Epithelial cell of esophagus (primary cell): ENCODE results near the gene ANKS1B.
"Not testable (repeated sequence)": the region's sequence is repeated elsewhere in the genome, so short reads cannot be mapped to it uniquely, and the experiment has no call there.

Source experiments
- DNase-seq: peaks from one replicate; pipeline ENCODE4 v3.0.0; 2010; ENCODE audit warnings: low read depth
- H3K4me3 ChIP-seq: 2 replicates; pipeline ENCODE4 v1.5.1; 2011; ENCODE audit warnings: mild to moderate bottlenecking, low read length, control low read depth
- TF ChIP-seq, protein P1 (sequence below): IDR thresholded peaks from 2 replicates; pipeline ENCODE4 v1.5.1; 2011; ENCODE audit warnings: low read depth, mild to moderate bottlenecking, low read length, control low read depth, inconsistent platforms; ENCODE audit not compliant: insufficient read depth; ENCODE audit errors: missing control alignments

Gene ANKS1B

DNA sequence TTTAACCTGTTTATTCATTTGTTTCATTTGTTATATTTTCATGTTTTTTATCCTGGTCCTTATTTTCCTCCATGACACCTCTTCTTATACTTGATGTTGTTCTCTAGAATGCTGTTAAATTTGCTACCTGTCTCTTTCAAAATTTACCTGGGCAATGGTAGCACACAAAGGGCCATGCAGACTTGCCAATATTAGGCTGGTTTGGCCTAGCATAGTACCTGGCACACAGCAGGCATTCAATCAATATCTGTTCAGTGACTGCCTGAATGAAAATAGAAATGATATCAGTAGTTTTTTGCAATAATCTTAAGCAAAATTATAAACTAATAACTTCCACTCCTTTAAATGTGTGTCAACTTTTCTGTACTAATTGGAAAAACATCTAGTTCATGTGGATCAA, 1014.5 kb downstream of the ANKS1B start:
- TF ChIP-seq, protein P1, sequence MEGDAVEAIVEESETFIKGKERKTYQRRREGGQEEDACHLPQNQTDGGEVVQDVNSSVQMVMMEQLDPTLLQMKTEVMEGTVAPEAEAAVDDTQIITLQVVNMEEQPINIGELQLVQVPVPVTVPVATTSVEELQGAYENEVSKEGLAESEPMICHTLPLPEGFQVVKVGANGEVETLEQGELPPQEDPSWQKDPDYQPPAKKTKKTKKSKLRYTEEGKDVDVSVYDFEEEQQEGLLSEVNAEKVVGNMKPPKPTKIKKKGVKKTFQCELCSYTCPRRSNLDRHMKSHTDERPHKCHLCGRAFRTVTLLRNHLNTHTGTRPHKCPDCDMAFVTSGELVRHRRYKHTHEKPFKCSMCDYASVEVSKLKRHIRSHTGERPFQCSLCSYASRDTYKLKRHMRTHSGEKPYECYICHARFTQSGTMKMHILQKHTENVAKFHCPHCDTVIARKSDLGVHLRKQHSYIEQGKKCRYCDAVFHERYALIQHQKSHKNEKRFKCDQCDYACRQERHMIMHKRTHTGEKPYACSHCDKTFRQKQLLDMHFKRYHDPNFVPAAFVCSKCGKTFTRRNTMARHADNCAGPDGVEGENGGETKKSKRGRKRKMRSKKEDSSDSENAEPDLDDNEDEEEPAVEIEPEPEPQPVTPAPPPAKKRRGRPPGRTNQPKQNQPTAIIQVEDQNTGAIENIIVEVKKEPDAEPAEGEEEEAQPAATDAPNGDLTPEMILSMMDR, result no peak
- DNase-seq, result no peak
- no peak overlapping the region for H3K4me3 ChIP-seq

DNA sequence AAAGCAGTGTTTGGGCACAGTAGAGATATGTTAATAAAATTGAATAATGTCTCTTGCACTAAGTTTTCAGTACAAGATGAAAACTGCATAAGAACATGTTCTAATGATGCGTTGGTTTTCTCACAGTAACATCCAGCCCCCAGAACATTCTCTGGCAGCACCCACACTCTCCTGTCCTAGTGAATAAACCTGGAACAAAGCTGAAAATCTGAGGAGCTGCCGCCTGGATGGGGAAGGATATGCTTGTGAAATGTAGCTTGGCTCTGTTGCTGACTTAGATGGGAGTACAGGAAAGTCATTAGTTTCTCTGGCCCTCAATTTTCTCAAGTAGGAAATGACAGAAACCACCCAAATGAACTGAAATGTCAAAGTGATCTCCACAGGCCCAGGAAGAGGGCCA, 1015.8 kb downstream of the ANKS1B start:
- TF ChIP-seq, protein P1, result no peak
- DNase-seq, result no peak
- no peak overlapping the region for H3K4me3 ChIP-seq

DNA sequence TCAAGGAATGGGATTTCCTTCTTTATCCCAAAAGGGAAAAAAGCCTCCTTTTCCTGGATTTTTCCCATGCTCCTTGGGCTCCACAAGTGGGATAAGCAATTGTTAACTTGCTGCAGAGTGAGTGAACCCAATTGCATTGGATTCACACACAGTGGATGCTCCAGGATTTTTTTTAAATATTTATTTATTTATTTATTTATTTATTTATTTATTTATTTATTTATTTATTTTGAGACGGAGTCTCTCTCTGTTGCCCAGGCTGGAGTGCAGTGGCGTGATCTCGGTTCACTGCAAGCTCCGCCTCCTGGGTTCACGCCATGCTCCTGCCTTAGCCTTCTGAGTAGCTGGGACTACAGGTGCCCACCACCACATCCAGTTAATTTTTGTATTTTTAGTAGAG, 1027.6 kb downstream of the ANKS1B start:
- H3K4me3 ChIP-seq, DNase-seq: not testable (repeated sequence)

DNA sequence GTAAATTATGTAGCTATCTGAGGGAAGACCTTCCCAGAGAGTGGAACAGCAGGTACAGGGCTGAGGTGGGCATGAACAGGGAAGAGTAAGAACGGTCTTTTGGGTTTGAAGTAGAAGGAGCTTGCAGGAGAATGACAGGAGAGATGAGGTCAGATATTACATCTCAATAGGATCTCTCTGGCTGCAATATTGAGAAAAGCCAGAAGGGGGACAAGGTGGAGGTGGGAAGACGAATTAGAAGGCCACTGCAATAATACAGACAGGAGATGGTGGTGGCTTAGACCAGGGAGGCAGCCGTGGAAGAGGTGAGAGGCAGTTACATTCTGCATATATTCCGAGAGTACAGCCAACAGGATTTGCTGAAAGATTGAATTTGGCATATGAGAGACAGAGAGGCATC, 1029.5 kb downstream of the ANKS1B start:
- DNase-seq, result peak; percentile 49
- TF ChIP-seq, protein P1, result peak; percentile 47
- H3K4me3 ChIP-seq, result no peak overlapping the region

DNA sequence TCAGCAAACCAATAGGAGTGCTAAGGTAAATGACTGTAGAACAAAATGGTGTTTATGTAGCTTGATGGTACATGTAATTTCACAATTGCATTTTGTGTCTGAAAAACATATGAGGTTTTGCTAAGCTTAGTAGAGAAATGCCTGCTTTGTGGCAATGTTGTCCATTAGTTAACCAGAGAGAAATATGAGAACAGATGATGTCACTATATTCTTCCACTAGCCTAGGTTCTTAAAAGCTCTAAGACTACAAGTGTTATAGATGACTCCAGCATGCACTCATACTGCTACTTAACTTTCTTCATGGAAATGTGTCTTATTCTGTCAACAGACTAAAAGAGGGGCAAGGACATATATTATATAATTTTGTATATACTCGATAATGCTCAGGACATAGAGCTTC, 1030.2 kb downstream of the ANKS1B start:
- DNase-seq, result no peak
- TF ChIP-seq, protein P1, result no peak
- no peak overlapping the region for H3K4me3 ChIP-seq

DNA sequence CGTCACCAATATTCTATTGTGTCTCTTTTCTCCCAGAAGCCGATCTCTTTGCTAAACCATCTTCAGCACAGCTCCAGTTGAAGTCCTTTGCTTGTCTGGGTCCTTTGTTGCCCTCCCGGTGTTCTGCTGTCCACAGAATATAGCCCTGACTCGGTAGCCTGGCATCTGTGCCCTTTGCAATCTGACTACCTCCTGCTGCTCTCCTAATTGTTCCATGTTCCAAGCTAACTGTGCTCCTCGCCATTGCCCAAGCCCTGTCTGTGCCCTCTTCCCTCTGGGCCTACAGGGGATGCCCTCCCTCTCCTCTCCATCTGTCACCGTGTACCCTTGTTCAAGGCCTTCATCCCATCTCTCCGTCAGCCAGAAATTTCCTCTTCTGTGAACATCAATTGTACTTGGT, 1033.3 kb downstream of the ANKS1B start:
- DNase-seq, result no peak
- H3K4me3 ChIP-seq, result no peak overlapping the region
- TF ChIP-seq, protein P1, result no peak

DNA sequence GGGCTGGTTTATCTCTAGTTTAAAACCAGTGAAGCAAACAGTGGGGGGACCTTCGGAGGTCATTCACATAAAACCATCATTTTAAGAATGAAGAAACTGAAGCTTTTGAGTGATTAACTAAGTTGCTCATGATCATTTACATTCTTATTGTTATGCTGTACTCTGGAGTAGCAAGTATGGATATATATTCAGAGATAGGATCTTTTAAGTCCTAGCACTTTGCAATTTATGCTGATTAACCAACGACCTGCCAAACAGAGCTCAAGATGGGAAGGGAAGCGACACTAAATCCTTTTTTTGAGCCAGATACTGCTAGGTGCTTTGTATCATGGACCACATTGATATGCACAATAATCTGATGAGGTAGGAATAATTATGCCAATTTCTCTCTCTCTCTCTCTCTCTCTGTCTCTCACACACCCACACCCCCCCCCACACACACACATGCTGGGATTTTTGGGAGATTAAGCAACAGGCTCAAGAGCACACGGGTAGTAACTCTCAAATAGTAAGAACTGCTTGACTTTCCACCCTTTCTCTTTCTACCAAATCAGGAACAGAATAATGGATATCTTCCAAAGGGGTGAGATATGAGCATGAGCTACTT, 1036.3 kb downstream of the ANKS1B start:
- no peak overlapping the region for H3K4me3 ChIP-seq
- DNase-seq, result no peak
- TF ChIP-seq, protein P1, result no peak

DNA sequence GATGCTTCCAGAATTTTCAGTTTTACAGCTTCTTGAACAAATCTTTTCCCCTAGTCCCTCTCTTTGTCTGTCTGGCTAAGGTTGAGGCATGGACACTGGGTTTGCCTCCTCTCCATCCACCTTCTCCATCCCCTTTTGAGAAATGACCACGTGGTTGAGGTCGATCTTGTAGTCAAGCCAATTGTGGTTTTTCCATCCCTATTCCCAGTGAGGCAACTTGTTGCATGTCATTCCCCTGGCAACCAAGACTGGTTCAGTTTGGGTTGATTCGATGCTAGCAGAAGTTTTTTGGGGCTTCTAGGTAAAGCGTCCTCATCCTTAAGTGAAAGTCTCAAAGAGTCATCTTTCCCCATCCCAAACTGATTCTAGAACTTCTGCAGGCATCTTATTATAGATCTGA, 1038.9 kb downstream of the ANKS1B start:
- TF ChIP-seq, protein P1, result no peak
- H3K4me3 ChIP-seq, result no peak overlapping the region
- no peak for DNase-seq
